ENCODE measurements around the gene OR2J2. TPM values are rescaled to one million over a fixed set of nuclear protein-coding genes. Genes with fewer than 3 reads are reported as not detected.
"Not testable (repeated sequence)": the region's sequence is repeated elsewhere in the genome, so short reads cannot be mapped to it uniquely, and the experiment has no call there.

OR2J2 gene
- not detected for total RNA-seq

- DNase-seq; H3K4me3 Mint-ChIP-seq; CTCF ChIA-PET; H3K9me3 Mint-ChIP-seq (ENCODE audit: insufficient read depth); H3K36me3 Mint-ChIP-seq (ENCODE audit: low read depth); POLR2A ChIA-PET; H3K4me1 Mint-ChIP-seq (ENCODE audit: low read depth); ATAC-seq; H3K27ac Mint-ChIP-seq; H3K27me3 Mint-ChIP-seq (ENCODE audit: low read depth): not testable (repeated sequence)
Observed at GRCh38 chr6:29170607-29171006, at the start of gene OR2J2. OR2J2 (plus strand) TSS chr6:29170907; CDS start chr6:29173636, 2,729 bp downstream.

DNA sequence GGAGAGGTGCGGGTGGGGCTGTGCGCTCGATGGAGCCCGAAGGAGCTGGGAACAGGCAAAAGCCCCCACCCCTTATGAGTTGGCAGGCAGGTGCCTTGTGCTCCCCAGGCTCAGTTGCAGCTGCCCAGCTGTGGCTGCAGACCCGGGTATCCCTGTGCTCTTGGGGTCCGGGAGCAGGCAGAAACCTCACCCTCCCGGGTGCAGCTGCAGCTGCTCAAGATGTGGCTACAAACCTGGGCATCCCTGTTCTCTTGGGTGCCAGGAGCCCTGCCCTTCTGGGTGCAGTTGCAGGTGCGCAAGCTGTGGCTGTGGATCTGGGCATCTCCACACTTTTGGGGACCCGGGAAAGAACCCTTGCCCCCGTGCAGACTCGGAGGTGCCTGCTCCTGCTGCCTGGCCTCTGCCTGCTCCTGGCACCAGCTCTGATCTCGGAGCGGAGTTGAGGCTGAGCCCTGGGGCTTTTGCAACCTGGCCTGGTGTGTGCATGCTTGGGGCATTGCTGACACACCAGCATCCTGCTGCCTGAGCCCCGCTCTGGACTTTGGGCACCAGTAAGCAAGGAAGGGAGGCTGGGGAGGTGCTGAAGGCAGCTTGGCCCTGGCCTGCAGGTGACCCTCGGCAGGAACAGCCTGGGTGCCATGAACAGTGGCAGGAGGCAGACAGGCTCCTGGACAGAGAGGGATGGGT, 41.2 kb upstream of the OR2J2 start:
- Mint-ChIP-seq H3K9me3 (ENCODE audit: insufficient read depth) (no peaks in the 10 kb centered on the region), H3K27me3 (ENCODE audit: low read depth) (peaks cover 13% of the 10 kb centered on the region), H3K4me3 (no peak overlapping the region), H3K36me3 (ENCODE audit: low read depth) (no peaks in the 10 kb centered on the region), H3K27ac (no peak overlapping the region), H3K4me1 (ENCODE audit: low read depth) (no peaks in the 10 kb centered on the region)
- CTCF ChIA-PET = no interaction called here
- DNase-seq = no peak
- POLR2A ChIA-PET = no interaction called here
- ATAC-seq = no peak

- DNase-seq = no peak
- ChIA-PET POLR2A (no interaction called here), CTCF (no interaction called here)
- Mint-ChIP-seq H3K9me3 (ENCODE audit: insufficient read depth) (no peaks in the 10 kb centered on the region), H3K4me3 (no peak overlapping the region), H3K27ac (no peak overlapping the region), H3K27me3 (ENCODE audit: low read depth) (peaks cover 16% of the 10 kb centered on the region), H3K4me1 (ENCODE audit: low read depth) (no peaks in the 10 kb centered on the region), H3K36me3 (ENCODE audit: low read depth) (no peaks in the 10 kb centered on the region)
- no peak for ATAC-seq
Observed at GRCh38 chr6:29130644-29131043, 40.1 kb upstream of the OR2J2 start.

GRCh38 chr6:29131691-29132090, 39.0 kb upstream of the OR2J2 start:
- Mint-ChIP-seq H3K4me3 (no peak overlapping the region), H3K9me3 (ENCODE audit: insufficient read depth) (no peaks in the 10 kb centered on the region), H3K4me1 (ENCODE audit: low read depth) (no peaks in the 10 kb centered on the region), H3K36me3 (ENCODE audit: low read depth) (no peaks in the 10 kb centered on the region), H3K27me3 (ENCODE audit: low read depth) (peaks cover 16% of the 10 kb centered on the region), H3K27ac (no peak overlapping the region)
- POLR2A ChIA-PET = interaction anchor here (0.7 kb wide), 1 partner anchor 278 kb away, joined by 3 read pairs; no protein-coding TSS in a partner anchor
- DNase-seq = no peak
- CTCF ChIA-PET = no interaction called here
- ATAC-seq = no peak

DNA sequence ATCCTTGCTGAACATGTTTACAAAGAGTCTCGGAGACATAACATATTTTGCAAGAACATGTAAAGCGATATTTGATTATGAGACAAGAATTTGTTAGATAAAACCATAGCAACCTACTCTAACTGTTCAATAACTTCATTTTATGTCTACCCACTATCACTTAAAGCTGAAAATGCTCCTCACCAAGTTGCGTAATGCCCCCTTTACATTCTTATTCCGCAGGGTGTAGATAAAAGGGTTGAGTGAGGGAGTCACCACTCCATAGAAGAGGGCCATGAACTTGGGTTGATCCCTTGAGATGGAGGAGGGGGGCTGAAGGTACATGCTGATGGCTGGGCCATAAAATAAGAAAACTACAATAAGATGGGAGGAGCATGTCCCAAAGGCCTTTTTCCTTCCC, 33.0 kb upstream of the OR2J2 start:
- H3K4me3 Mint-ChIP-seq = no peak overlapping the region
- ATAC-seq = no peak
- H3K9me3 Mint-ChIP-seq (ENCODE audit: insufficient read depth) = no peaks in the 10 kb centered on the region
- no peaks in the 10 kb centered on the region for H3K36me3 Mint-ChIP-seq (ENCODE audit: low read depth)
- no peaks in the 10 kb centered on the region for H3K4me1 Mint-ChIP-seq (ENCODE audit: low read depth)
- ChIA-PET POLR2A (no interaction called here), CTCF (no interaction called here)
- H3K27me3 Mint-ChIP-seq (ENCODE audit: low read depth) = peaks cover 13% of the 10 kb centered on the region
- DNase-seq = no peak
- H3K27ac Mint-ChIP-seq = no peak overlapping the region

GRCh38 chr6:29141606-29142005, 29.1 kb upstream of the OR2J2 start:
- Mint-ChIP-seq H3K9me3 (ENCODE audit: insufficient read depth) (no peaks in the 10 kb centered on the region), H3K27me3 (ENCODE audit: low read depth) (peaks cover 2% of the 10 kb centered on the region), H3K4me1 (ENCODE audit: low read depth) (no peaks in the 10 kb centered on the region), H3K36me3 (ENCODE audit: low read depth) (no peaks in the 10 kb centered on the region), H3K4me3 (no peak overlapping the region), H3K27ac (no peak overlapping the region)
- no peak for DNase-seq
- ChIA-PET POLR2A (no interaction called here), CTCF (no interaction called here)
- no peak for ATAC-seq

GRCh38 chr6:29142309-29142708, 28.4 kb upstream of the OR2J2 start:
- H3K36me3 Mint-ChIP-seq (ENCODE audit: low read depth) = no peaks in the 10 kb centered on the region
- CTCF ChIA-PET = no interaction called here
- peaks cover 2% of the 10 kb centered on the region for H3K27me3 Mint-ChIP-seq (ENCODE audit: low read depth)
- DNase-seq (no peak), ATAC-seq (no peak)
- H3K27ac Mint-ChIP-seq = no peak overlapping the region
- POLR2A ChIA-PET = no interaction called here
- no peak overlapping the region for H3K4me3 Mint-ChIP-seq
- no peaks in the 10 kb centered on the region for H3K4me1 Mint-ChIP-seq (ENCODE audit: low read depth)
- H3K9me3 Mint-ChIP-seq (ENCODE audit: insufficient read depth) = no peaks in the 10 kb centered on the region

- no peak overlapping the region for H3K27ac Mint-ChIP-seq
- ChIA-PET POLR2A (no interaction called here), CTCF (no interaction called here)
- DNase-seq (no peak), ATAC-seq (no peak)
- H3K4me3 Mint-ChIP-seq = no peak overlapping the region
- no peaks in the 10 kb centered on the region for H3K36me3 Mint-ChIP-seq (ENCODE audit: low read depth)
- no peaks in the 10 kb centered on the region for H3K9me3 Mint-ChIP-seq (ENCODE audit: insufficient read depth)
- no peaks in the 10 kb centered on the region for H3K4me1 Mint-ChIP-seq (ENCODE audit: low read depth)
- H3K27me3 Mint-ChIP-seq (ENCODE audit: low read depth) = peaks cover 5% of the 10 kb centered on the region
Observed at GRCh38 chr6:29146179-29146578, 24.5 kb upstream of the OR2J2 start.

- peaks cover 5% of the 10 kb centered on the region for H3K27me3 Mint-ChIP-seq (ENCODE audit: low read depth)
- ATAC-seq (no peak), DNase-seq (no peak)
- no peaks in the 10 kb centered on the region for H3K36me3 Mint-ChIP-seq (ENCODE audit: low read depth)
- H3K9me3 Mint-ChIP-seq (ENCODE audit: insufficient read depth) = no peaks in the 10 kb centered on the region
- no peak overlapping the region for H3K27ac Mint-ChIP-seq
- no peak overlapping the region for H3K4me3 Mint-ChIP-seq
- ChIA-PET CTCF (no interaction called here), POLR2A (no interaction called here)
- H3K4me1 Mint-ChIP-seq (ENCODE audit: low read depth) = no peaks in the 10 kb centered on the region
Observed at GRCh38 chr6:29147074-29147473, 23.6 kb upstream of the OR2J2 start.

GRCh38 chr6:29149444-29149843, 21.3 kb upstream of the OR2J2 start:
- ATAC-seq; H3K27me3 Mint-ChIP-seq (ENCODE audit: low read depth); DNase-seq; H3K9me3 Mint-ChIP-seq (ENCODE audit: insufficient read depth); H3K4me3 Mint-ChIP-seq; CTCF ChIA-PET; POLR2A ChIA-PET; H3K4me1 Mint-ChIP-seq (ENCODE audit: low read depth); H3K27ac Mint-ChIP-seq; H3K36me3 Mint-ChIP-seq (ENCODE audit: low read depth): not testable (repeated sequence)

- Mint-ChIP-seq H3K4me1 (ENCODE audit: low read depth) (no peaks in the 10 kb centered on the region), H3K4me3 (no peak overlapping the region), H3K27me3 (ENCODE audit: low read depth) (peaks cover 10% of the 10 kb centered on the region), H3K9me3 (ENCODE audit: insufficient read depth) (no peaks in the 10 kb centered on the region), H3K36me3 (ENCODE audit: low read depth) (no peaks in the 10 kb centered on the region), H3K27ac (no peak overlapping the region)
- no peak for DNase-seq
- ChIA-PET POLR2A (no interaction called here), CTCF (no interaction called here)
- no peak for ATAC-seq
Observed at GRCh38 chr6:29153083-29153482, 17.6 kb upstream of the OR2J2 start.

GRCh38 chr6:29155182-29155581, 15.5 kb upstream of the OR2J2 start:
- DNase-seq; H3K27me3 Mint-ChIP-seq (ENCODE audit: low read depth); CTCF ChIA-PET; H3K4me3 Mint-ChIP-seq; H3K4me1 Mint-ChIP-seq (ENCODE audit: low read depth); H3K27ac Mint-ChIP-seq; H3K9me3 Mint-ChIP-seq (ENCODE audit: insufficient read depth); ATAC-seq; H3K36me3 Mint-ChIP-seq (ENCODE audit: low read depth): not testable (repeated sequence)
- POLR2A ChIA-PET = interaction anchor here (0.6 kb wide), 1 partner anchor 636 kb away, joined by 3 read pairs; no protein-coding TSS in a partner anchor

DNA sequence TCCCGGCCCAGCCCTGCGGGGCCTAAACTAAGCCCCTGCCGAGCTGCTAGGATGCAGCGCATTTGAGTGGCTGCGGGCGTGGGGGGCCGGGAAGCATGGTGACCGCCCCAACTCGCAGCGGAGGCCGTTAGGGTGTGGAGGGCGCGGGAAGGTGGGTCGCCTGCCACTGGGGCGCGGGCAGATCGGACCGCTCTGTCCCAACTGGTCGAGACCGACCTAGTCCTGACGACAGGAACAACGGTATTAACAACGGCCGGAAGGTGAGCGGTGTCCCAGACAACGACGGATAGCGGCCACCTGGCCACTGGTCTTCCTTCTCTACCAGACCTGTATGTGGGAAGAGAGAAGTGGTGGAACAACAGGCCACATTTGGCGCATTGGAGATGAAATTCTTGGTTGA, 10.8 kb upstream of the OR2J2 start:
- H3K4me3 Mint-ChIP-seq; H3K9me3 Mint-ChIP-seq (ENCODE audit: insufficient read depth): not testable (repeated sequence)

More for the DNA sequence above, 10.8 kb upstream of the OR2J2 start:
- H3K36me3 Mint-ChIP-seq (ENCODE audit: low read depth); DNase-seq; H3K27ac Mint-ChIP-seq; H3K4me1 Mint-ChIP-seq (ENCODE audit: low read depth); CTCF ChIA-PET; POLR2A ChIA-PET; ATAC-seq; H3K27me3 Mint-ChIP-seq (ENCODE audit: low read depth): not testable (repeated sequence)

Data from activated CD8-positive, alpha-beta T cell treated with anti-CD3 and anti-CD28 coated beads, Interleukin-2, amount 10 ng/mL, durations not matched to agents 7 days and 5 days (primary cell).